Inflammatory macrophage treated with lipopolysaccharide for 4 hours (primary cell): ENCODE data around the gene KIAA2012.

ENCODE experiments used
- DNase-seq: peaks from one replicate; pipeline ENCODE4 v3.0.0-alpha.2; 2020

The KIAA2012 gene

GRCh38 chr2:202072737-202073401 is at the start of gene KIAA2012:
Gene KIAA2012, plus strand, starts transcription at chr2:202073255. Its CDS starts 373 bp downstream, at chr2:202073628.
- DNase-seq: no peak

- no peak for DNase-seq
Observed at GRCh38 chr2:202023904-202024266, 49.2 kb upstream of the KIAA2012 start.

GRCh38 chr2:202024871-202025270 is 48.2 kb upstream of the KIAA2012 start:
- DNase-seq: no peak

GRCh38 chr2:202025816-202026215 is 47.2 kb upstream of the KIAA2012 start:
- no peak for DNase-seq

- no peak for DNase-seq
Observed at GRCh38 chr2:202026507-202026906, 46.5 kb upstream of the KIAA2012 start.

GRCh38 chr2:202030691-202031090 is 42.4 kb upstream of the KIAA2012 start:
- DNase-seq: no peak

- no peak for DNase-seq
Observed at GRCh38 chr2:202031246-202031951, 41.7 kb upstream of the KIAA2012 start.

- DNase-seq: peak; percentile 16
Observed at GRCh38 chr2:202032846-202033316, 40.2 kb upstream of the KIAA2012 start.

- DNase-seq: peak; percentile 85
Observed at GRCh38 chr2:202033317-202034248, 39.5 kb upstream of the KIAA2012 start, which contains the start of gene FZD7. Gene FZD7, plus strand, starts transcription at chr2:202033855. Its CDS starts 793 bp downstream, at chr2:202034648.

GRCh38 chr2:202034249-202035088 is 38.6 kb upstream of the KIAA2012 start:
- DNase-seq: peak; percentile 15

GRCh38 chr2:202035089-202035940 is 37.7 kb upstream of the KIAA2012 start:
- DNase-seq: peak; percentile 56

- no peak for DNase-seq
Observed at GRCh38 chr2:202035941-202036372, 37.1 kb upstream of the KIAA2012 start.

GRCh38 chr2:202036601-202037037 is 36.4 kb upstream of the KIAA2012 start:
- DNase-seq: no peak

- peak; percentile 35 for DNase-seq
Observed at GRCh38 chr2:202037086-202037485, 36.0 kb upstream of the KIAA2012 start.

- no peak for DNase-seq
Observed at GRCh38 chr2:202038471-202039277, 34.4 kb upstream of the KIAA2012 start.

GRCh38 chr2:202039278-202040078 is 33.6 kb upstream of the KIAA2012 start:
- DNase-seq: no peak

GRCh38 chr2:202040079-202040844 is 32.8 kb upstream of the KIAA2012 start:
- DNase-seq: no peak

- no peak for DNase-seq
Observed at GRCh38 chr2:202042444-202042843, 30.6 kb upstream of the KIAA2012 start.
